GM12892 (cell line): ENCODE data around the gene PLK2.

Source experiments
- POLR2A ChIP-seq: IDR thresholded peaks from 2 replicates; pipeline ENCODE4 v1.6.1; 2011; ENCODE audit warnings: low read depth, low read length, control low read depth
- POLR2AphosphoS5 ChIP-seq: IDR thresholded peaks from 2 replicates; pipeline ENCODE4 v1.6.1; 2011; ENCODE audit warnings: low read depth, low read length, control low read depth

DNA sequence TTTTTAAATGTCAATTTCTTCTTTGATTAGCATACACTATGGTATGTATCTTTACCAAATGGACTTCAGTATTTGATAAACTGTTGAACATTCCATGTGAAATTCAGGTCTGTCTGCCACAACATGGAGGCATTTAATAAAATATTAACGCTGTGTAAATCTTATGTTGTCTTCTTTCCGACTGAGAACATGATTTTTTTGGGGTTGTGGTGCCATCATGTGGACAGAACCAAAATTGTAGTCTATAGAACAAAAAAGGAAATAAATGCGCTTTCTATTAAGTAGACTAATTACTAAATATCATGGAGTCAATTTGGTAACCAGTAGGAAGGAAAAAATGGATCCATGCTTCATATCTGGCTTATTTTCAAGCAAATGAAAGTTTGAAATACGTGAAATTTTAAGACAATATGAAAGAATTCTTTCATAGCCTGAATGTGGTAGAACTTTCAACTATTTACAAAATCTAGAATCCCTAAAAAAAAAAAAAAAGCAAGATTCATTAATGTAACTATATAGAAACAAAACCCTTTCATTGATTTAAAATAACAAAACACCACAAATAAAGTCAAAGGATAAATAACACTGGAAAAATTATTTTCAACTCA lies 2.8 kb upstream of the PLK2 start:
- TF ChIP-seq POLR2A (no peak), POLR2AphosphoS5 (no peak)
